ENCODE data around the gene PAQR8. TPM values are rescaled to one million over a fixed set of nuclear protein-coding genes. Genes with fewer than 3 reads are reported as not detected.

PAQR8 gene
- total and polyA plus RNA-seq, 2 of the 4 experiments (the other 2 are of a cell fraction): 1.4 to 1.6 TPM

GRCh38 chr6:52419809-52420667, 58.1 kb downstream of the PAQR8 start, which contains the start of gene EFHC1:
Gene EFHC1, plus strand, starts transcription at chr6:52420342. Its CDS starts 69 bp downstream, at chr6:52420411.
- BruUV-seq (replicated peaks): TSS peak; percentile 96
- H2BK120ac ChIP-seq (ENCODE audit: low read depth, low read length): peak within 1 kb of the TSS; percentile 92
- peak within 1 kb of the TSS; percentile 94 for H4K5ac ChIP-seq (ENCODE audit: low read depth, low read length)
- peak within 1 kb of the TSS; percentile 99 for H3K4ac ChIP-seq (ENCODE audit: low read depth, low read length)
- H4K91ac ChIP-seq (ENCODE audit: insufficient read depth, low read depth, low read length): peak within 1 kb of the TSS; percentile 97
- ChIA-PET CTCF (interaction anchor here (1.4 to 1.6 kb wide), 3 partner anchors 215 to 243 kb away, joined by 4 read pairs; no protein-coding TSS in a partner anchor), POLR2A (ENCODE audit: unreplicated experiment) (interaction anchor here (0.5 to 1.1 kb wide), 3 partner anchors 79 to 242 kb away, joined by 3 to 6 read pairs (median 3); no protein-coding TSS in a partner anchor)
- H3K9me3 ChIP-seq (ENCODE audit: control insufficient read depth, insufficient read depth, low read length): no peaks in the 10 kb centered on the region
- H3K4me1 ChIP-seq (ENCODE audit: control insufficient read depth, insufficient read depth, low read length): peaks cover 17% of the 10 kb centered on the region
- peak within 1 kb of the TSS; percentile 95 for H3K27ac ChIP-seq (ENCODE audit: insufficient read depth, low read length)
- H3K36me3 ChIP-seq (ENCODE audit: control insufficient read depth, insufficient read depth, low read length): no peaks in the 10 kb centered on the region
- no peaks in the 10 kb centered on the region for H4K20me1 ChIP-seq (ENCODE audit: insufficient read depth, low read length)
- H3K18ac ChIP-seq (ENCODE audit: low read depth, low read length): peak within 1 kb of the TSS; percentile 84
- peak within 1 kb of the TSS; percentile 95 for H3K56ac ChIP-seq (ENCODE audit: extremely low read depth, insufficient read depth, low read length)
- DNase-seq: peak; percentile 97
- in situ Hi-C loops (cut with MboI; ENCODE audit: low sequenced_read_pairs): loop anchor here (5.0 kb wide), 2 partner anchors 177 to 242 kb away; no protein-coding TSS in a partner anchor
- peak within 1 kb of the TSS; percentile 99 to 100 for H4K8ac ChIP-seq (ENCODE audit: low read depth in 2 of 2, low read length in 2 of 2)
- peak within 1 kb of the TSS; percentile 43 for H2BK20ac ChIP-seq (ENCODE audit: low read depth, low read length)
- no peaks in the 10 kb centered on the region for H3K27me3 ChIP-seq (ENCODE audit: control insufficient read depth, insufficient read depth, low read length)
- intact Hi-C loops (cut with micrococcal nuclease): loop anchor here (1.0 to 5.0 kb wide), 4 partner anchors 52 to 176 kb away; no protein-coding TSS in a partner anchor
- H2AK5ac ChIP-seq (ENCODE audit: low read depth, low read length): peak within 1 kb of the TSS; percentile 99
- dilution Hi-C loops (cut with HindIII; ENCODE audit: low sequenced_read_pairs, unreplicated experiment): loop anchor here (25.0 kb wide), 1 partner anchor 242 kb away; the partner anchor contains the start of gene TMEM14A
- 0% methylated on average over 26 of the region's 57 CpGs; no CpG with 5 or more reads in 1 of the 2 experiments for WGBS, 2 experiments (ENCODE audit: extremely low coverage in 2 of 2, insufficient read length in 1 of 2)
- H3K14ac ChIP-seq (replicated peaks; ENCODE audit: low read depth, low read length): peak within 1 kb of the TSS; percentile 100
- peak within 1 kb of the TSS; percentile 100 for H3K23ac ChIP-seq (ENCODE audit: low read depth, low read length)
- H2BK15ac ChIP-seq (ENCODE audit: low read depth, low read length): peak within 1 kb of the TSS; percentile 85
- peaks cover 13% of the 10 kb centered on the region for H3K9me1 ChIP-seq (ENCODE audit: insufficient read depth, low read length)
- peak within 1 kb of the TSS; percentile 94 for H2BK5ac ChIP-seq (ENCODE audit: low read depth, low read length, poor library complexity, severe bottlenecking)
- peak within 1 kb of the TSS; percentile 87 for H3K4me2 ChIP-seq (ENCODE audit: low read depth, low read length)
- peaks cover 9 to 26% of the 10 kb centered on the region in 2 experiments; a peak in 3 of 4 replicates for H3K79me1 ChIP-seq (ENCODE audit: low read depth in 1 of 2, low read length in 2 of 2)
- H2AK9ac ChIP-seq (replicated peaks; ENCODE audit: low read depth, low read length, poor library complexity): peak within 1 kb of the TSS; percentile 98
- H3K4me3 ChIP-seq (ENCODE audit: insufficient read depth, low read depth, low read length): peak within 1 kb of the TSS; percentile 65
- peak within 1 kb of the TSS; percentile 95 for H3K9ac ChIP-seq (ENCODE audit: low read depth, low read length)
- peak within 1 kb of the TSS; percentile 94 for H2AFZ ChIP-seq (replicated peaks; ENCODE audit: low read length, poor library complexity)
- ATAC-seq (ENCODE audit: low read depth): peak; percentile 93
- TF ChIP-seq BHLHE40 (IDR thresholded peaks at IDR 0.05; ENCODE audit: low read depth, low read length) (no peak; the same call in 1 of the 2 replicates), USF2 (IDR thresholded peaks at IDR 0.05; ENCODE audit: low read depth, low read length) (no peak), MXI1 (IDR thresholded peaks at IDR 0.05; ENCODE audit: borderline replicate concordance, low read depth, low read length) (peak; percentile 93), CHD1 (IDR thresholded peaks at IDR 0.05; ENCODE audit: low read depth, low read length) (no peak), MAFK (IDR thresholded peaks at IDR 0.05; ENCODE audit: low read depth, low read length) (no peak), NFE2L2 (IDR thresholded peaks at IDR 0.05; ENCODE audit: low read depth, low read length) (no peak), MAZ (IDR thresholded peaks at IDR 0.05; ENCODE audit: borderline replicate concordance, low read depth, low read length) (peak; percentile 78; the same call in 1 of the 2 replicates), CEBPB (IDR thresholded peaks at IDR 0.05; ENCODE audit: low read depth, low read length) (no peak), POLR2A (IDR thresholded peaks at IDR 0.05; ENCODE audit: low read depth, low read length) (peak; percentile 91), CTCF (conservative IDR thresholded peaks at IDR 0.05; ENCODE audit: low read depth, low read length) (no peak), ELK1 (IDR thresholded peaks at IDR 0.05; ENCODE audit: borderline replicate concordance, low read depth, low read length) (no peak), RCOR1 (IDR thresholded peaks at IDR 0.05; ENCODE audit: insufficient replicate concordance, low read length) (peak; percentile 17), RAD21 (IDR thresholded peaks at IDR 0.05; ENCODE audit: low read length) (no peak)
